Loucy (cell line): Measurements from ENCODE around the gene NAGS.

ENCODE experiments used
- H2AFZ ChIP-seq: fragments of 200-600 bp; sonication (generic); 2 replicates; pipeline ENCODE4 v1.6.0; 2016; ENCODE audit warnings: antibody characterized with exemption, mild to moderate bottlenecking, low read length, moderate library complexity
- H3F3A ChIP-seq: fragments of 200-600 bp; 2 replicates; pipeline ENCODE4 v1.6.0; 2016; ENCODE audit warnings: antibody characterized with exemption, low read depth, mild to moderate bottlenecking
- H3K27me3 ChIP-seq: fragments of 200-600 bp; sonication (generic); 2 replicates; pipeline ENCODE4 v1.6.1; 2014; ENCODE audit warnings: low read length, mild to moderate bottlenecking; ENCODE audit not compliant: insufficient read depth, poor library complexity, severe bottlenecking
- H3K36me3 ChIP-seq: fragments of 200-600 bp; sonication (generic); 2 replicates; pipeline ENCODE4 v1.6.1; 2016; ENCODE audit warnings: low read length; ENCODE audit not compliant: insufficient read depth
- H3K4me1 ChIP-seq: fragments of 200-600 bp; sonication (generic); 2 replicates; pipeline ENCODE4 v1.5.1; 2014; ENCODE audit warnings: low read length, mild to moderate bottlenecking; ENCODE audit not compliant: insufficient read depth, poor library complexity, severe bottlenecking
- H3K4me2 ChIP-seq: fragments of 200-600 bp; sonication (generic); 2 replicates; pipeline ENCODE4 v1.6.0; 2014; ENCODE audit warnings: antibody characterized with exemption, low read length, low read depth, mild to moderate bottlenecking; ENCODE audit not compliant: poor library complexity, severe bottlenecking
- H3K4me3 ChIP-seq: fragments of 200-600 bp; sonication (generic); 2 replicates; pipeline ENCODE4 v1.5.1; 2014; ENCODE audit warnings: low read length, mild to moderate bottlenecking, mixed read lengths; ENCODE audit not compliant: poor library complexity, severe bottlenecking
- H3K79me2 ChIP-seq: fragments of 200-600 bp; sonication (generic); 2 replicates; pipeline ENCODE4 v1.6.1; 2014; ENCODE audit warnings: low read length; ENCODE audit not compliant: insufficient read depth
- H3K9ac ChIP-seq: fragments of 200-600 bp; sonication (generic); 2 replicates; pipeline ENCODE4 v1.6.0; 2014; ENCODE audit warnings: mild to moderate bottlenecking, low read depth, low read length, moderate library complexity; ENCODE audit not compliant: poor library complexity, severe bottlenecking
- H3K9me2 ChIP-seq: fragments of 200-600 bp; sonication (generic); replicated peaks from 2 replicates; pipeline ENCODE4 v1.6.1; 2016; ENCODE audit warnings: low read depth, low read length, mixed read lengths
- H3K9me3 ChIP-seq: fragments of 200-600 bp; sonication (generic); 2 replicates; pipeline ENCODE4 v1.6.1; 2014; ENCODE audit warnings: mild to moderate bottlenecking, antibody characterized with exemption, low read length, low read depth; ENCODE audit not compliant: insufficient read depth
- H4K20me1 ChIP-seq: fragments of 200-600 bp; sonication (generic); 2 replicates; pipeline ENCODE4 v1.6.0; 2014; ENCODE audit warnings: antibody characterized with exemption, low read length, mild to moderate bottlenecking; ENCODE audit not compliant: insufficient read depth, poor library complexity, severe bottlenecking
- CTCF ChIP-seq: fragments of 200-600 bp; sonication (generic); conservative IDR thresholded peaks from 2 replicates; pipeline ENCODE4 v1.5.1; 2014; ENCODE audit warnings: mild to moderate bottlenecking, antibody characterized with exemption, low read length
- EZH2phosphoT487 ChIP-seq: fragments of 200-600 bp; IDR thresholded peaks from 2 replicates; pipeline ENCODE4 v1.6.1; 2018; ENCODE audit warnings: antibody characterized with exemption, mild to moderate bottlenecking, moderate library complexity, borderline replicate concordance

NAGS gene

GRCh38 chr17:44023545-44024270 lies 19.3 kb downstream of the NAGS start:
- H3K27me3 ChIP-seq, result no peaks in the 10 kb centered on the region
- no peaks in the 10 kb centered on the region for H3K4me1 ChIP-seq
- no peak overlapping the region for H3K9ac ChIP-seq
- no peaks in the 10 kb centered on the region for H3F3A ChIP-seq
- H3K4me3 ChIP-seq, result no peak overlapping the region
- no peak overlapping the region for H3K4me2 ChIP-seq
- H4K20me1 ChIP-seq, result no peaks in the 10 kb centered on the region
- H3K79me2 ChIP-seq, result no peaks in the 10 kb centered on the region
- no peaks in the 10 kb centered on the region for H3K36me3 ChIP-seq
- no peak for TF ChIP-seq CTCF
- no peak for TF ChIP-seq EZH2phosphoT487
- no peak overlapping the region for H2AFZ ChIP-seq
- H3K9me2 ChIP-seq, result no peaks in the 10 kb centered on the region
- no peaks in the 10 kb centered on the region for H3K9me3 ChIP-seq

GRCh38 chr17:44024271-44024663 lies 19.8 kb downstream of the NAGS start:
- H3K9me2 ChIP-seq, result no peaks in the 10 kb centered on the region
- no peak for TF ChIP-seq EZH2phosphoT487
- no peak for TF ChIP-seq CTCF
- H3K4me3 ChIP-seq, result no peak overlapping the region
- no peak overlapping the region for H2AFZ ChIP-seq
- no peaks in the 10 kb centered on the region for H3K79me2 ChIP-seq
- H3K36me3 ChIP-seq, result no peaks in the 10 kb centered on the region
- H3K4me2 ChIP-seq, result no peak overlapping the region
- no peaks in the 10 kb centered on the region for H4K20me1 ChIP-seq
- no peaks in the 10 kb centered on the region for H3K27me3 ChIP-seq
- H3F3A ChIP-seq, result no peaks in the 10 kb centered on the region
- H3K9ac ChIP-seq, result no peak overlapping the region
- H3K9me3 ChIP-seq, result no peaks in the 10 kb centered on the region
- no peaks in the 10 kb centered on the region for H3K4me1 ChIP-seq

GRCh38 chr17:44024853-44025252 lies 20.4 kb downstream of the NAGS start:
- Histone ChIP-seq H3F3A (no peaks in the 10 kb centered on the region), H2AFZ (no peak overlapping the region), H3K4me1 (no peaks in the 10 kb centered on the region), H3K9ac (no peak overlapping the region), H4K20me1 (no peaks in the 10 kb centered on the region), H3K9me2 (no peaks in the 10 kb centered on the region), H3K79me2 (no peaks in the 10 kb centered on the region), H3K4me3 (no peak overlapping the region), H3K27me3 (no peaks in the 10 kb centered on the region), H3K9me3 (no peaks in the 10 kb centered on the region), H3K36me3 (no peaks in the 10 kb centered on the region), H3K4me2 (no peak overlapping the region)
- TF ChIP-seq CTCF, result no peak
- no peak for TF ChIP-seq EZH2phosphoT487
